ENCODE measurements around the gene MEIS2. TPM values are rescaled to one million over a fixed set of nuclear protein-coding genes. Genes with fewer than 3 reads are reported as not detected.

The MEIS2 gene
- total and polyA plus RNA-seq, 2 donors (not counting 3 experiments of a cell fraction or from before 2014, with no cell fraction given), result 22.5 to 26.2 TPM

DNA sequence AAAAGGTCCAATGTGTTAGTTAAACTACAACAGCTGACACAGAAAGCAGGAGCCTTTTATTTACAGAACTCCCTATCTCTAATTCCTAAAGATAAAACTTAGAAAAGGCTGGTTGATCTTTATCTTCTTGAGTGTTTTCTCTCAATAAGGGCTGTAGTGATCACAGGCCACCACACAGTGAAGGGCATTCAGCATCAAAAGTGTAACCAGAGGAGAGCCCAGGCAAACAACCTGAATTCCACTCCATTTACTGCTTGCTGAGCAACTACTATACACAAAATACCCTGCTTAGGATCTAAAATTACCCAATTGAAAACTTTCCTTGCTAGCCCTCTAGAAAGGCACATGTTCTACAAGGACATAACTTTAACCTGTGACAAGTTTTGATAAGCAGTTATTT lies 122.7 kb downstream of the MEIS2 start:
- H3K9ac ChIP-seq (replicated peaks; ENCODE audit: extremely low read depth, insufficient read depth, low read length), result no peak overlapping the region
- dilution Hi-C loops (cut with MboI; ENCODE audit: extremely low pct_ligation_motif_present, low sequenced_read_pairs), result no loop called here

DNA sequence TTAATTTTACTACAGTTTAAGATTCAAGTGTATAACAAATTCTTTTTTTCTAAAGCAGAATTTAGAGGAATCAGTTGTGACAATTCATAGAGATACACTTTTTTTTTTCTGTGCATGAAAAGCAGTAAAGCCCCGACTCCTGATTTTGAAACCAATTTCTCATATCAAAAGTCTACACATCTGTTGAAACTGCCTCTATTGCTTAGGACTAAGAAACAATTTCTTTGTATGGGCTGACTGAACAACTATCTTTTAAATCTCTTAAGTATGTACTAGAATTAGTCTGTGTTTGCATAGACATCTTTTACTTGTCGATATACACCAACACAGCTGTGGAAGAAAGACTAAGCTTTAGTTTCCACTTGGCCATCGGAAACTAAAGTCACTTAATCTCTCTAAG lies 127.6 kb downstream of the MEIS2 start:
- Histone ChIP-seq H2AFZ (ENCODE audit: low read depth, low read length) (no peak overlapping the region), H3K36me3 (ENCODE audit: control insufficient read depth in 2 of 2, extremely low read depth in 1 of 2, insufficient read depth in 2 of 2, low read length in 2 of 2) (no peaks in the 10 kb centered on the region), H3K4me1 (ENCODE audit: control insufficient read depth, extremely low read depth, insufficient read depth, low read length) (no peaks in the 10 kb centered on the region), H3K9me1 (replicated peaks; ENCODE audit: control insufficient read depth, extremely low read depth, insufficient read depth, low read length) (peaks cover 2% of the 10 kb centered on the region), H3K27me3 (ENCODE audit: control insufficient read depth in 2 of 2, insufficient read depth in 2 of 2, low read length in 2 of 2) (no peaks in the 10 kb centered on the region), H3K27ac (ENCODE audit: insufficient read depth, low read depth, low read length) (no peak overlapping the region), H3K9me3 (replicated peaks; ENCODE audit: control insufficient read depth, insufficient read depth, low read length) (no peaks in the 10 kb centered on the region), H3K79me2 (ENCODE audit: control insufficient read depth, insufficient read depth, low read length) (no peaks in the 10 kb centered on the region), H4K20me1 (replicated peaks; ENCODE audit: control insufficient read depth, extremely low read depth, insufficient read depth, low read length) (no peaks in the 10 kb centered on the region), H3K4me2 (ENCODE audit: insufficient read depth, low read length) (no peak overlapping the region), H3K9ac (replicated peaks; ENCODE audit: extremely low read depth, insufficient read depth, low read length) (no peak overlapping the region), H3K4me3 (replicated peaks in 1 of 3; ENCODE audit: insufficient read depth in 1 of 3, low read depth in 1 of 3, low read length in 3 of 3) (no peak overlapping the region)
- intact Hi-C loops (cut with micrococcal nuclease), result no loop called here
- dilution Hi-C loops (cut with MboI; ENCODE audit: extremely low pct_ligation_motif_present, low sequenced_read_pairs), result no loop called here
- no peak for TF ChIP-seq POLR2A (IDR thresholded peaks at IDR 0.05; ENCODE audit: low read depth, low read length)
- TF ChIP-seq MYC (IDR thresholded peaks at IDR 0.05; ENCODE audit: low read depth, low read length), result no peak
- TF ChIP-seq MAX (IDR thresholded peaks at IDR 0.05; ENCODE audit: insufficient read depth, insufficient read length), result no peak
- no peak for TF ChIP-seq GATA2 (IDR thresholded peaks at IDR 0.05; ENCODE audit: insufficient read depth, insufficient read length, low read depth, low read length)
- no peak for TF ChIP-seq POLR2AphosphoS5 (IDR thresholded peaks at IDR 0.05; ENCODE audit: insufficient read depth, low read depth, low read length)
- TF ChIP-seq, protein P1, sequence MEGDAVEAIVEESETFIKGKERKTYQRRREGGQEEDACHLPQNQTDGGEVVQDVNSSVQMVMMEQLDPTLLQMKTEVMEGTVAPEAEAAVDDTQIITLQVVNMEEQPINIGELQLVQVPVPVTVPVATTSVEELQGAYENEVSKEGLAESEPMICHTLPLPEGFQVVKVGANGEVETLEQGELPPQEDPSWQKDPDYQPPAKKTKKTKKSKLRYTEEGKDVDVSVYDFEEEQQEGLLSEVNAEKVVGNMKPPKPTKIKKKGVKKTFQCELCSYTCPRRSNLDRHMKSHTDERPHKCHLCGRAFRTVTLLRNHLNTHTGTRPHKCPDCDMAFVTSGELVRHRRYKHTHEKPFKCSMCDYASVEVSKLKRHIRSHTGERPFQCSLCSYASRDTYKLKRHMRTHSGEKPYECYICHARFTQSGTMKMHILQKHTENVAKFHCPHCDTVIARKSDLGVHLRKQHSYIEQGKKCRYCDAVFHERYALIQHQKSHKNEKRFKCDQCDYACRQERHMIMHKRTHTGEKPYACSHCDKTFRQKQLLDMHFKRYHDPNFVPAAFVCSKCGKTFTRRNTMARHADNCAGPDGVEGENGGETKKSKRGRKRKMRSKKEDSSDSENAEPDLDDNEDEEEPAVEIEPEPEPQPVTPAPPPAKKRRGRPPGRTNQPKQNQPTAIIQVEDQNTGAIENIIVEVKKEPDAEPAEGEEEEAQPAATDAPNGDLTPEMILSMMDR (IDR thresholded peaks at IDR 0.05; ENCODE audit: extremely low read depth in 1 of 2, insufficient read depth in 1 of 2, low read depth in 1 of 2, low read length in 2 of 2), result no peak
- TF ChIP-seq EZH2 (IDR thresholded peaks at IDR 0.05; ENCODE audit: borderline replicate concordance, low read depth, low read length, severe bottlenecking), result no peak
- no peak for TF ChIP-seq FOS (IDR thresholded peaks at IDR 0.05; ENCODE audit: borderline replicate concordance, insufficient read depth, low read length)
- no peak for TF ChIP-seq JUN (IDR thresholded peaks at IDR 0.05; ENCODE audit: borderline replicate concordance, insufficient read depth, insufficient read length, low read depth)
- BruUV-seq (replicated peaks), result no TSS peak
- ChIA-PET POLR2A (no interaction called here), CTCF (no interaction called here)
- DNase-seq (ENCODE audit: low read depth, low spot score), result no peak
- FAIRE-seq, result no peak

More for the DNA sequence above, 122.7 kb downstream of the MEIS2 start:
- Histone ChIP-seq H3K4me3 (replicated peaks in 1 of 3; ENCODE audit: insufficient read depth in 1 of 3, low read depth in 1 of 3, low read length in 3 of 3) (no peak overlapping the region), H3K79me2 (ENCODE audit: control insufficient read depth, insufficient read depth, low read length) (no peaks in the 10 kb centered on the region), H3K9me1 (replicated peaks; ENCODE audit: control insufficient read depth, extremely low read depth, insufficient read depth, low read length) (no peaks in the 10 kb centered on the region), H3K27ac (ENCODE audit: insufficient read depth, low read depth, low read length) (no peak overlapping the region), H3K9me3 (replicated peaks; ENCODE audit: control insufficient read depth, insufficient read depth, low read length) (no peaks in the 10 kb centered on the region), H3K36me3 (ENCODE audit: control insufficient read depth in 2 of 2, extremely low read depth in 1 of 2, insufficient read depth in 2 of 2, low read length in 2 of 2) (no peaks in the 10 kb centered on the region), H3K27me3 (ENCODE audit: control insufficient read depth in 2 of 2, insufficient read depth in 2 of 2, low read length in 2 of 2) (no peaks in the 10 kb centered on the region), H2AFZ (ENCODE audit: low read depth, low read length) (no peak overlapping the region), H3K4me1 (ENCODE audit: control insufficient read depth, extremely low read depth, insufficient read depth, low read length) (no peaks in the 10 kb centered on the region), H4K20me1 (replicated peaks; ENCODE audit: control insufficient read depth, extremely low read depth, insufficient read depth, low read length) (no peaks in the 10 kb centered on the region), H3K4me2 (ENCODE audit: insufficient read depth, low read length) (no peak overlapping the region)
- FAIRE-seq (no peak), DNase-seq (ENCODE audit: low read depth, low spot score) (no peak)
- TF ChIP-seq MYC (IDR thresholded peaks at IDR 0.05; ENCODE audit: low read depth, low read length) (no peak), EZH2 (IDR thresholded peaks at IDR 0.05; ENCODE audit: borderline replicate concordance, low read depth, low read length, severe bottlenecking) (no peak), POLR2AphosphoS5 (IDR thresholded peaks at IDR 0.05; ENCODE audit: insufficient read depth, low read depth, low read length) (no peak), FOS (IDR thresholded peaks at IDR 0.05; ENCODE audit: borderline replicate concordance, insufficient read depth, low read length) (no peak), GATA2 (IDR thresholded peaks at IDR 0.05; ENCODE audit: insufficient read depth, insufficient read length, low read depth, low read length) (no peak), POLR2A (IDR thresholded peaks at IDR 0.05; ENCODE audit: low read depth, low read length) (no peak)
- TF ChIP-seq, protein P1 (IDR thresholded peaks at IDR 0.05; ENCODE audit: extremely low read depth in 1 of 2, insufficient read depth in 1 of 2, low read depth in 1 of 2, low read length in 2 of 2), result no peak
- POLR2A ChIA-PET, result no interaction called here
- CTCF ChIA-PET, result no interaction called here
- intact Hi-C loops (cut with micrococcal nuclease), result no loop called here
- no TSS peak for BruUV-seq (replicated peaks)
